H1 (cell line): ENCODE data around the gene ID2. TPM values are rescaled to one million over a fixed set of nuclear protein-coding genes. Genes with fewer than 3 reads are reported as not detected.

ENCODE experiments used
- CTCF ChIA-PET: fragments of 300-600 bp; sonication (Branson Sonifier 250); formaldehyde crosslinking; loops from one replicate; lab custom pipeline; 2021; ENCODE audit not compliant: partially characterized antibody; lab: Charles Lee
- POLR2A ChIA-PET: fragments of 300-600 bp; sonication (Branson Sonifier 250); formaldehyde crosslinking; loops from one replicate; lab custom pipeline; 2021; ENCODE audit warnings: inconsistent platforms; ENCODE audit not compliant: partially characterized antibody; lab: Charles Lee
- DNase-seq, 2 experiments: peaks; one replicate each; pipeline versions ENCODE4 v3.0.0 to v3.0.0-alpha.2; 2010 to 2022; ENCODE audit warnings: low spot score in 2 of 2, low read depth in 1 of 2, mixed read lengths in 1 of 2
- FAIRE-seq: peaks from 2 replicates; lab custom pipeline; 2011; peaks lifted over from hg19 to GRCh38; lab: Jason Lieb, UNC
- H2AFZ ChIP-seq: 2 replicates; pipeline ENCODE4 v1.8.1; 2012; ENCODE audit warnings: low read length, inconsistent platforms
- H2AK5ac ChIP-seq: 2 replicates; pipeline ENCODE4 v1.6.1; 2013; ENCODE audit warnings: low read depth, low read length
- H2BK120ac ChIP-seq: replicated peaks from 2 replicates; pipeline ENCODE3; 2013; ENCODE audit warnings: low read depth, low read length, inconsistent platforms
- H2BK12ac ChIP-seq: 2 replicates; pipeline ENCODE4 v1.6.1; 2013; ENCODE audit warnings: low read depth, low read length
- H2BK15ac ChIP-seq: 2 replicates; pipeline ENCODE4 v1.6.1; 2013; ENCODE audit warnings: low read length
- H2BK20ac ChIP-seq: 2 replicates; pipeline ENCODE4 v1.6.1; 2013; ENCODE audit warnings: low read length
- H2BK5ac ChIP-seq: 2 replicates; pipeline ENCODE4 v1.6.1; 2013; ENCODE audit warnings: low read depth, low read length
- H3K14ac ChIP-seq: 2 replicates; pipeline ENCODE4 v1.6.1; 2013; ENCODE audit warnings: inconsistent platforms; ENCODE audit not compliant: insufficient read length
- H3K18ac ChIP-seq: 2 replicates; pipeline ENCODE4 v1.6.1; 2013; ENCODE audit warnings: low read length; ENCODE audit errors: extremely low read depth
- H3K23ac ChIP-seq: 2 replicates; pipeline ENCODE4 v1.6.1; 2013; ENCODE audit warnings: inconsistent platforms; ENCODE audit not compliant: insufficient read length
- H3K23me2 ChIP-seq: 2 replicates; pipeline ENCODE4 v1.6.1; 2013; ENCODE audit warnings: low read depth, low read length
- H3K27ac ChIP-seq: 2 replicates; pipeline ENCODE4 v1.6.1; 2011; ENCODE audit warnings: low read depth, low read length, inconsistent platforms
- H3K27me3 ChIP-seq, 4 experiments: replicated peaks in 1 of 4; 1 replicate in 1 of 4; 2 replicates in 3 of 4; pipeline versions ENCODE4 v1.6.1 to v1.8.1; 2011 to 2013; ENCODE audit warnings: low read length in 3 of 4, mild to moderate bottlenecking in 3 of 4, inconsistent platforms in 2 of 4, mixed read lengths in 2 of 4, moderate library complexity in 1 of 4; ENCODE audit not compliant: control insufficient read depth in 3 of 4, insufficient read depth in 3 of 4; ENCODE audit errors: extremely low read depth in 1 of 4
- H3K36me3 ChIP-seq, 4 experiments: 2 replicates each; pipeline versions ENCODE4 v1.6.1 to v1.8.1; 2011 to 2013; ENCODE audit warnings: mild to moderate bottlenecking in 4 of 4, low read length in 3 of 4, moderate library complexity in 2 of 4, control low read depth in 1 of 4, inconsistent platforms in 1 of 4; ENCODE audit not compliant: insufficient read depth in 4 of 4, control insufficient read depth in 2 of 4
- H3K4ac ChIP-seq: replicated peaks from 2 replicates; pipeline ENCODE3; 2013; ENCODE audit warnings: low read length, low read depth, mixed read lengths, inconsistent platforms; ENCODE audit not compliant: insufficient read length
- H3K4me1 ChIP-seq, 4 experiments: replicated peaks in 1 of 4; 1 replicate in 1 of 4; 2 replicates in 3 of 4; pipeline versions ENCODE4 v1.6.1 to v1.8.1; 2011 to 2013; ENCODE audit warnings: low read length in 3 of 4, inconsistent platforms in 2 of 4, mixed read lengths in 1 of 4; ENCODE audit not compliant: insufficient read depth in 4 of 4, control insufficient read depth in 3 of 4
- H3K4me2 ChIP-seq, 2 experiments: 2 replicates each; pipeline versions ENCODE4 v1.6.1 to v1.8.1; 2011 to 2013; ENCODE audit warnings: low read depth in 2 of 2, low read length in 2 of 2, control low read depth in 1 of 2, inconsistent platforms in 1 of 2, mild to moderate bottlenecking in 1 of 2; ENCODE audit not compliant: insufficient read depth in 1 of 2
- H3K4me3 ChIP-seq, 4 experiments: fragments of 200-600, 300-600 bp in 1 of 4; sonication (generic), shearing (Covaris generic), sonication (Bioruptor Twin) in 1 of 4; 2 replicates each; pipeline versions ENCODE4 v1.5.1 to v1.8.1; 2011 to 2016; ENCODE audit warnings: low read length in 4 of 4, low read depth in 3 of 4, control low read depth in 2 of 4, inconsistent platforms in 2 of 4, mild to moderate bottlenecking in 2 of 4, mixed read lengths in 1 of 4, moderate library complexity in 1 of 4; ENCODE audit not compliant: insufficient read depth in 2 of 4; ENCODE audit errors: extremely low read depth in 1 of 4
- H3K56ac ChIP-seq: replicated peaks from 2 replicates; pipeline ENCODE3; 2013; ENCODE audit warnings: low read depth, mild to moderate bottlenecking, mixed read lengths, low read length, inconsistent platforms; ENCODE audit not compliant: insufficient read length
- H3K79me1 ChIP-seq: 2 replicates; pipeline ENCODE4 v1.6.1; 2013; ENCODE audit warnings: low read depth, low read length, control low read depth
- H3K79me2 ChIP-seq, 2 experiments: 2 replicates each; pipeline versions ENCODE4 v1.6.1 to v1.8.1; 2012 to 2013; ENCODE audit warnings: low read length in 2 of 2, mild to moderate bottlenecking in 2 of 2, inconsistent platforms in 1 of 2; ENCODE audit not compliant: insufficient read depth in 2 of 2, control insufficient read depth in 1 of 2
- H3K9ac ChIP-seq, 4 experiments: replicated peaks in 1 of 4; 1 replicate in 1 of 4; 2 replicates in 3 of 4; pipeline versions ENCODE4 v1.6.1 to v1.8.1; 2011 to 2013; ENCODE audit warnings: low read depth in 3 of 4, low read length in 3 of 4, control low read depth in 2 of 4, mild to moderate bottlenecking in 2 of 4, moderate library complexity in 2 of 4, inconsistent platforms in 1 of 4; ENCODE audit errors: extremely low read depth in 1 of 4
- H3K9me3 ChIP-seq, 2 experiments: 2 replicates each; pipeline versions ENCODE4 v1.6.1 to v1.8.1; 2012 to 2013; ENCODE audit warnings: mild to moderate bottlenecking in 2 of 2, moderate library complexity in 2 of 2, control low read depth in 1 of 2, inconsistent platforms in 1 of 2, low read depth in 1 of 2, low read length in 1 of 2, mixed read lengths in 1 of 2; ENCODE audit not compliant: insufficient read depth in 2 of 2
- H4K20me1 ChIP-seq, 2 experiments: replicated peaks in 1 of 2; 2 replicates each; pipeline versions ENCODE3 to v1.8.1; 2011 to 2013; ENCODE audit warnings: inconsistent platforms in 2 of 2, low read length in 2 of 2, mild to moderate bottlenecking in 1 of 2; ENCODE audit not compliant: insufficient read depth in 2 of 2, control insufficient read depth in 1 of 2
- H4K5ac ChIP-seq: 2 replicates; pipeline ENCODE4 v1.6.1; 2013; ENCODE audit warnings: low read length, low read depth, mixed read lengths, inconsistent platforms; ENCODE audit not compliant: insufficient read length
- H4K8ac ChIP-seq: 2 replicates; pipeline ENCODE4 v1.8.0; 2013; ENCODE audit warnings: mild to moderate bottlenecking, moderate library complexity, low read length, inconsistent platforms; ENCODE audit not compliant: insufficient read depth; ENCODE audit errors: extremely low read depth
- H4K91ac ChIP-seq: replicated peaks from 2 replicates; pipeline ENCODE3; 2013; ENCODE audit warnings: low read length, mixed read lengths, inconsistent platforms; ENCODE audit not compliant: insufficient read length
- CHD1 ChIP-seq: IDR thresholded peaks from 2 replicates; pipeline ENCODE4 v1.6.1; 2012; ENCODE audit warnings: low read depth, low read length, improper control_type of control experiment
- JUND ChIP-seq: IDR thresholded peaks from 2 replicates; pipeline ENCODE4 v1.6.1; 2011; ENCODE audit warnings: mild to moderate bottlenecking, improper control_type of control experiment, low read length
- PHF8 ChIP-seq: fragments of 200-600 bp; sonication (generic); conservative IDR thresholded peaks from 2 replicates; pipeline ENCODE4 v1.7.1; 2012; ENCODE audit warnings: low read depth, mild to moderate bottlenecking, inconsistent platforms, low read length, moderate library complexity
- POU5F1 ChIP-seq: IDR thresholded peaks from 2 replicates; pipeline ENCODE4 v1.6.1; 2011; ENCODE audit warnings: low read depth, mild to moderate bottlenecking, low read length, moderate library complexity
- RXRA ChIP-seq: IDR thresholded peaks from 2 replicates; pipeline ENCODE4 v1.6.1; 2011; ENCODE audit warnings: low read depth, mild to moderate bottlenecking, low read length, moderate library complexity; ENCODE audit not compliant: insufficient read depth
- SAP30 ChIP-seq: fragments of 300-600 bp; sonication (generic); IDR thresholded peaks from 2 replicates; pipeline ENCODE4 v1.7.1; 2012; ENCODE audit warnings: low read length, moderate library complexity, mild to moderate bottlenecking, inconsistent platforms; ENCODE audit not compliant: insufficient read depth, insufficient replicate concordance
- SRF ChIP-seq: IDR thresholded peaks from 2 replicates; pipeline ENCODE4 v1.6.1; 2011; ENCODE audit warnings: mild to moderate bottlenecking, low read depth, low read length, moderate library complexity
- TCF12 ChIP-seq: IDR thresholded peaks from 2 replicates; pipeline ENCODE4 v1.6.1; 2011; ENCODE audit warnings: low read depth, mild to moderate bottlenecking, low read length
- TEAD4 ChIP-seq: IDR thresholded peaks from 2 replicates; pipeline ENCODE4 v1.6.1; 2012; ENCODE audit warnings: low read depth, low read length, inconsistent platforms, mixed read lengths
- whole genome bisulfite sequencing, 2 experiments: shearing (Covaris generic) in 1 of 2; methylation state at CpG; one replicate each; pipeline versions ENCODE4 v1.1.6 to v1.1.7; 2013 to 2015; ENCODE audit warnings: low lambda C conversion rate in 2 of 2, mixed read lengths in 2 of 2, inconsistent platforms in 1 of 2, low coverage in 1 of 2, missing lambda C conversion rate in 1 of 2; ENCODE audit not compliant: insufficient replicate concordance in 2 of 2, insufficient coverage in 1 of 2, insufficient read length in 1 of 2; ENCODE audit errors: extremely low coverage in 1 of 2, missing lambda C conversion rate in 1 of 2; 5-methylcytosine and 5-hydroxymethylcytosine counted together
- polyA plus RNA-seq, 7 experiments: library from polyadenylated mRNA; depleted of rRNA in 3 of 7; stranded (reverse) in 5 of 7; unstranded in 2 of 7; fragments of >200 nt in 5 of 7; fragments of 200-250 nt in 2 of 7; gene quantifications; 1 replicate in 5 of 7; 2 replicates in 1 of 7; 4 replicates in 1 of 7; pipeline versions ENCODE4 v1.2.1 to v1.2.3, GENCODE V29; 2011 to 2013; ENCODE audit warnings: missing spikeins in 2 of 7, mixed read lengths in 2 of 7
- total RNA-seq: library from RNA; stranded (reverse); fragmentation: NEBNext Ultra II Directional; extraction: Animal tissue kit (Norgen Biotek cat#: 25700); gene quantifications from 2 replicates; pipeline ENCODE4 v1.2.1, GENCODE V29; 2021
- TF ChIP-seq, protein P1 (sequence below): IDR thresholded peaks from 2 replicates; pipeline ENCODE4 v1.6.1; 2012; ENCODE audit warnings: low read length, inconsistent platforms

Gene ID2
- total and polyA plus RNA-seq, 2 of the 8 experiments (the other 6 are each of a cell fraction or from before 2014, with no cell fraction given), result 36.7 to 214 TPM

DNA sequence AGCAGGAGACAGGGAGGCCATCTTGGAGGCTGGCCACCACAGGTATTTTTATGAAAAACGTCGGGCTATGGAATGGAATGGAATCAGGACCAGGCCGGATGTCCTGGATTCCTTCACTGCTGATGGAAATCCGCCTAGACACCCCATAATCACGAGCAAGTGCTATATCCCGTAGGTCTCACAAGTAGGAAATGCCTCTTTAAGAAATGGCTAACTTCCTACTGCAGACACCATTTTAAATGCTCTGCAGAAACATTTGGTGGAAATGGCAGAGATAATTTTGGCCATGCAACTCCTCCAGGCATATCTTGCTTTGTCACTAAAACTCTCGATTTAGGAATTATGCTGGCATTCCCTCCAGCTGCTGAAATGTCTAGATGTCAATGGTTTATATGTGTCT is 18.0 kb downstream of the ID2 start:
- Histone ChIP-seq H4K20me1 (no peaks in the 10 kb centered on the region), H3K4me1 (no peaks in the 10 kb centered on the region; a peak in 1 of 7 replicates), H3K27ac (no peak overlapping the region), H3K9ac (no peak overlapping the region), H3K14ac (no peak overlapping the region), H3K18ac (no peak overlapping the region), H2BK12ac (no peak overlapping the region), H3K79me1 (no peaks in the 10 kb centered on the region), H3K56ac (no peak overlapping the region), H3K23me2 (no peaks in the 10 kb centered on the region; the same call in 1 of the 2 replicates), H3K23ac (no peak overlapping the region), H2AK5ac (no peak overlapping the region), H3K79me2 (no peaks in the 10 kb centered on the region), H4K5ac (no peak overlapping the region), H4K91ac (no peak overlapping the region), H2BK5ac (no peak overlapping the region), H2BK120ac (no peak overlapping the region), H3K27me3 (no peaks in the 10 kb centered on the region), H3K4me3 (no peak overlapping the region), H3K36me3 (no peaks in the 10 kb centered on the region), H2BK15ac (no peak overlapping the region), H4K8ac (no peak overlapping the region), H2BK20ac (no peak overlapping the region), H3K9me3 (no peaks in the 10 kb centered on the region), H3K4me2 (no peak overlapping the region), H3K4ac (no peak overlapping the region), H2AFZ (no peak overlapping the region)
- no peak for FAIRE-seq
- WGBS, 2 experiments, result 94% methylated on average over 6 of the region's 7 CpGs; no CpG with 5 or more reads in 1 of the 2 experiments
- TF ChIP-seq SRF (no peak), POU5F1 (no peak), SAP30 (no peak), TCF12 (no peak), PHF8 (no peak), CHD1 (no peak), RXRA (no peak), TEAD4 (no peak), JUND (no peak)
- TF ChIP-seq, protein P1, sequence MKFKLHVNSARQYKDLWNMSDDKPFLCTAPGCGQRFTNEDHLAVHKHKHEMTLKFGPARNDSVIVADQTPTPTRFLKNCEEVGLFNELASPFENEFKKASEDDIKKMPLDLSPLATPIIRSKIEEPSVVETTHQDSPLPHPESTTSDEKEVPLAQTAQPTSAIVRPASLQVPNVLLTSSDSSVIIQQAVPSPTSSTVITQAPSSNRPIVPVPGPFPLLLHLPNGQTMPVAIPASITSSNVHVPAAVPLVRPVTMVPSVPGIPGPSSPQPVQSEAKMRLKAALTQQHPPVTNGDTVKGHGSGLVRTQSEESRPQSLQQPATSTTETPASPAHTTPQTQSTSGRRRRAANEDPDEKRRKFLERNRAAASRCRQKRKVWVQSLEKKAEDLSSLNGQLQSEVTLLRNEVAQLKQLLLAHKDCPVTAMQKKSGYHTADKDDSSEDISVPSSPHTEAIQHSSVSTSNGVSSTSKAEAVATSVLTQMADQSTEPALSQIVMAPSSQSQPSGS, result no peak
- CTCF ChIA-PET, result no interaction called here
- POLR2A ChIA-PET, result no interaction called here
- no peak for DNase-seq
